HEK293 (cell line): ENCODE measurements around the gene CAMKV.

Source experiments
- CTCF ChIA-PET: fragments of 350-600 bp; formaldehyde crosslinking; extraction: SDS; loops from one replicate; lab custom pipeline; 2021; ENCODE audit warnings: antibody characterized with exemption; lab: Yijun Ruan, JAX
- POLR2A ChIA-PET: fragments of 300-600 bp; formaldehyde crosslinking; extraction: SDS; loops from one replicate; lab custom pipeline; 2020; ENCODE audit warnings: antibody characterized with exemption, inconsistent platforms; lab: Yijun Ruan, JAX
- H3K27ac ChIP-seq: fragments of 200-500 bp; sonication (Bioruptor generic); 2 replicates; pipeline ENCODE4 v1.5.1; 2014; ENCODE audit warnings: low read depth, low read length, control low read depth, inconsistent platforms; ENCODE audit errors: extremely low read depth
- H3K36me3 ChIP-seq, 2 experiments: fragments of 200-500 bp in 1 of 2; sonication (Bioruptor generic) in 1 of 2; 1 replicate in 1 of 2; 2 replicates in 1 of 2; pipeline ENCODE4 v1.5.1; 2014 to 2017; ENCODE audit warnings: inconsistent platforms in 2 of 2, low read length in 2 of 2; ENCODE audit not compliant: control insufficient read depth in 2 of 2, insufficient read depth in 1 of 2
- H3K4me1 ChIP-seq: fragments of 200-500 bp; sonication (Bioruptor generic); 2 replicates; pipeline ENCODE4 v1.5.1; 2014; ENCODE audit warnings: mild to moderate bottlenecking, low read length, inconsistent platforms; ENCODE audit not compliant: control insufficient read depth, insufficient read depth
- H3K4me3 ChIP-seq: 2 replicates; pipeline ENCODE4 v1.5.1; 2011; ENCODE audit warnings: low read depth, mild to moderate bottlenecking, control low read depth, low read length, moderate library complexity
- H3K9me3 ChIP-seq: fragments of 200-500 bp; sonication (Bioruptor generic); 2 replicates; pipeline ENCODE4 v1.5.1; 2014; ENCODE audit warnings: low read depth, low read length, inconsistent platforms; ENCODE audit not compliant: control insufficient read depth, insufficient read depth
- EGR2 ChIP-seq: fragments of 450-650 bp; formaldehyde crosslinking; IDR thresholded peaks from 2 replicates; pipeline ENCODE4 v1.5.1; 2016; ENCODE audit warnings: low read depth, missing biosample characterization, missing genetic modification characterization
- SP2 ChIP-seq: fragments of 450-650 bp; formaldehyde crosslinking; IDR thresholded peaks from 2 replicates; pipeline ENCODE4 v1.5.1; 2016; ENCODE audit warnings: missing biosample characterization, missing genetic modification characterization
- SP3 ChIP-seq: fragments of 450-650 bp; formaldehyde crosslinking; IDR thresholded peaks from 2 replicates; pipeline ENCODE4 v1.5.1; 2016; ENCODE audit warnings: missing biosample characterization, missing genetic modification characterization
- TCF7L2 ChIP-seq: IDR thresholded peaks from 2 replicates; pipeline ENCODE4 v1.6.1; 2011; ENCODE audit warnings: low read depth, mild to moderate bottlenecking, inconsistent platforms, low read length, moderate library complexity, borderline replicate concordance
- ZFHX2 ChIP-seq: fragments of 450-650 bp; formaldehyde crosslinking; conservative IDR thresholded peaks from 2 replicates; pipeline ENCODE4 v1.5.1; 2016; ENCODE audit warnings: missing biosample characterization, missing genetic modification characterization
- ZFP3 ChIP-seq: fragments of 450-650 bp; formaldehyde crosslinking; IDR thresholded peaks from 2 replicates; pipeline ENCODE4 v1.5.1; 2016; ENCODE audit warnings: low read depth, missing biosample characterization, missing genetic modification characterization
- ZNF16 ChIP-seq: fragments of 450-650 bp; formaldehyde crosslinking; IDR thresholded peaks from 2 replicates; pipeline ENCODE4 v1.5.1; 2016; ENCODE audit warnings: low read depth, missing biosample characterization, missing genetic modification characterization
- ZNF214 ChIP-seq: fragments of 450-650 bp; formaldehyde crosslinking; IDR thresholded peaks from 2 replicates; pipeline ENCODE4 v1.5.1; 2017; ENCODE audit warnings: missing biosample characterization, mild to moderate bottlenecking, missing genetic modification characterization, borderline replicate concordance
- ZNF544 ChIP-seq: fragments of 450-650 bp; formaldehyde crosslinking; IDR thresholded peaks from 2 replicates; pipeline ENCODE4 v1.5.0; 2017; ENCODE audit warnings: missing biosample characterization, missing genetic modification characterization
- ZNF560 ChIP-seq: fragments of 450-650 bp; formaldehyde crosslinking; IDR thresholded peaks from 2 replicates; pipeline ENCODE4 v1.5.1; 2017; ENCODE audit warnings: missing biosample characterization, missing genetic modification characterization, borderline replicate concordance
- ZNF664 ChIP-seq: fragments of 450-650 bp; formaldehyde crosslinking; IDR thresholded peaks from 2 replicates; pipeline ENCODE4 v1.5.1; 2016; ENCODE audit warnings: missing biosample characterization, missing genetic modification characterization
- ZNF792 ChIP-seq: fragments of 450-650 bp; formaldehyde crosslinking; IDR thresholded peaks from 2 replicates; pipeline ENCODE4 v1.5.1; 2016; ENCODE audit warnings: missing biosample characterization, missing genetic modification characterization
- TF ChIP-seq, protein P1 (sequence below): fragments of 450-650 bp; formaldehyde crosslinking; IDR thresholded peaks from 2 replicates; pipeline ENCODE4 v1.5.1; 2016; ENCODE audit warnings: missing biosample characterization, missing genetic modification characterization
- TF ChIP-seq, protein P2 (sequence below): fragments of 450-650 bp; formaldehyde crosslinking; IDR thresholded peaks from 2 replicates; pipeline ENCODE4 v1.5.1; 2016; ENCODE audit warnings: missing biosample characterization, missing genetic modification characterization
- TF ChIP-seq, protein P3 (sequence below): fragments of 450-650 bp; formaldehyde crosslinking; IDR thresholded peaks from 2 replicates; pipeline ENCODE4 v1.5.1; 2016; ENCODE audit warnings: missing biosample characterization, missing genetic modification characterization, borderline replicate concordance
- TF ChIP-seq, protein P4 (sequence below): fragments of 450-650 bp; formaldehyde crosslinking; IDR thresholded peaks from 2 replicates; pipeline ENCODE4 v1.5.1; 2016; ENCODE audit warnings: missing biosample characterization, missing genetic modification characterization

The CAMKV gene

DNA sequence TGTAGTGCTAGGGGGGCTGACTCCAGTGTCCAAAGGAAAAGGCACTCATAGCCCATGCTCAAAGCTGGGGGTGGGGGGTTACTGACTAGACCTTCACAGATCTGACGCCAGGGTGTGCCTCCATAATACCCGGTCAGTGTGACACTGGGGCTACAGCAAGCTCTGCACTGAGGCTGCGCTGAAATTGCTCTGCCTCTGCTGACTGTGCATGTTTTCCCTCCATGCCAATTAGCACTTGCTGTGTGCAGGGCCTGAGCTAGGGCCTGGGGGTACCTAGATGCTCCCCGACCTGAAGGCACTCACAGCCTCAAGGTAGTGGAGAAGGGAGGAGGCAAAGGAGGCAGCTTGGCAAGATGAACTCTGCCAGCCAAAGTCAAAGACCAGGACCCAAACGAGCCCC, 5.2 kb downstream of the CAMKV start (continued):
- TF ChIP-seq, protein P1, sequence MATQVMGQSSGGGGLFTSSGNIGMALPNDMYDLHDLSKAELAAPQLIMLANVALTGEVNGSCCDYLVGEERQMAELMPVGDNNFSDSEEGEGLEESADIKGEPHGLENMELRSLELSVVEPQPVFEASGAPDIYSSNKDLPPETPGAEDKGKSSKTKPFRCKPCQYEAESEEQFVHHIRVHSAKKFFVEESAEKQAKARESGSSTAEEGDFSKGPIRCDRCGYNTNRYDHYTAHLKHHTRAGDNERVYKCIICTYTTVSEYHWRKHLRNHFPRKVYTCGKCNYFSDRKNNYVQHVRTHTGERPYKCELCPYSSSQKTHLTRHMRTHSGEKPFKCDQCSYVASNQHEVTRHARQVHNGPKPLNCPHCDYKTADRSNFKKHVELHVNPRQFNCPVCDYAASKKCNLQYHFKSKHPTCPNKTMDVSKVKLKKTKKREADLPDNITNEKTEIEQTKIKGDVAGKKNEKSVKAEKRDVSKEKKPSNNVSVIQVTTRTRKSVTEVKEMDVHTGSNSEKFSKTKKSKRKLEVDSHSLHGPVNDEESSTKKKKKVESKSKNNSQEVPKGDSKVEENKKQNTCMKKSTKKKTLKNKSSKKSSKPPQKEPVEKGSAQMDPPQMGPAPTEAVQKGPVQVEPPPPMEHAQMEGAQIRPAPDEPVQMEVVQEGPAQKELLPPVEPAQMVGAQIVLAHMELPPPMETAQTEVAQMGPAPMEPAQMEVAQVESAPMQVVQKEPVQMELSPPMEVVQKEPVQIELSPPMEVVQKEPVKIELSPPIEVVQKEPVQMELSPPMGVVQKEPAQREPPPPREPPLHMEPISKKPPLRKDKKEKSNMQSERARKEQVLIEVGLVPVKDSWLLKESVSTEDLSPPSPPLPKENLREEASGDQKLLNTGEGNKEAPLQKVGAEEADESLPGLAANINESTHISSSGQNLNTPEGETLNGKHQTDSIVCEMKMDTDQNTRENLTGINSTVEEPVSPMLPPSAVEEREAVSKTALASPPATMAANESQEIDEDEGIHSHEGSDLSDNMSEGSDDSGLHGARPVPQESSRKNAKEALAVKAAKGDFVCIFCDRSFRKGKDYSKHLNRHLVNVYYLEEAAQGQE (tag by site-specific recombination): no peak
- TF ChIP-seq, protein P2, sequence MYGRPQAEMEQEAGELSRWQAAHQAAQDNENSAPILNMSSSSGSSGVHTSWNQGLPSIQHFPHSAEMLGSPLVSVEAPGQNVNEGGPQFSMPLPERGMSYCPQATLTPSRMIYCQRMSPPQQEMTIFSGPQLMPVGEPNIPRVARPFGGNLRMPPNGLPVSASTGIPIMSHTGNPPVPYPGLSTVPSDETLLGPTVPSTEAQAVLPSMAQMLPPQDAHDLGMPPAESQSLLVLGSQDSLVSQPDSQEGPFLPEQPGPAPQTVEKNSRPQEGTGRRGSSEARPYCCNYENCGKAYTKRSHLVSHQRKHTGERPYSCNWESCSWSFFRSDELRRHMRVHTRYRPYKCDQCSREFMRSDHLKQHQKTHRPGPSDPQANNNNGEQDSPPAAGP: no peak
- no peak for TF ChIP-seq ZNF560 (tag by site-specific recombination)
- no peak for TF ChIP-seq ZFP3 (tag by site-specific recombination)

DNA sequence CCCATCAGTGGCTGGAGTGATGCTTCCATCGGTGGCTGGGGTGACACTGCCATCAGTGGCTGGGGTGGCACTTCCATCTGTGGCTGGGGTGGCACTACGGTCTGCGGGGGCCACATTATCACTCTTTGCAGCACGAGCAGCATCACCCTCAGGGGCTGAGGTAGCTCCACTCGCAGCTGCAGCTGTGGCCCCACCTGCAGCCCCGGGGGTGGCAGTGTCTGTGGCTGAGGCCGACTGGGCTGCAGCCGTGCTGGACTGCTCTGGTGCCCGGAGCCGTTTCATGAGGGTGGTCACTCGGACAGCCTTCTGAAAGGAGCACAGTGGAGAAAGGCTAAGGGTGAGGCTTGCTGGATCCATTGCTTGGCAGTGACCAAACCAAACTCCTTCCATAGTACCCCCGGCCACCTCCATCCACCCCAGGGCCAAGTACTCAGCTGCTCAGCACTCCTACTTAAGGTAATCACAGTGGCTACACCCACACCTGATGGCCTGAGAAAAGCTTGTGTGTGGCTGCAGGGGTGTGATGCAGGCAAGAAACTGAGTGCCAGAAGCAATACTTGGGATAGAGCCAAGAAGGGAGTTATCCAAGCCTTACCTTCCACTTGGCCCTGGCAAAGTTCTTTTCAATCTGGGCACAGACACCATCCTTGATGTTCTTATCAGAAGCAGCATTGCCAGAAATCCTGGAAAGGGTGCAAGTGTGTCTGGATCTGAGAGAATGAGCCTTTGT, 10.0 kb downstream of the CAMKV start:
- Histone ChIP-seq H3K4me3 (no peak overlapping the region), H3K9me3 (no peaks in the 10 kb centered on the region), H3K4me1 (no peaks in the 10 kb centered on the region), H3K36me3 (no peaks in the 10 kb centered on the region; a peak in 1 of 3 replicates), H3K27ac (no peak overlapping the region)
- ChIA-PET POLR2A (no interaction called here), CTCF (no interaction called here)
- TF ChIP-seq ZNF664 (no peak), ZFHX2 (tag by site-specific recombination) (0 out of 2 replicates have a peak, but pooled peaks have one; percentile 11), ZNF214 (tag by site-specific recombination) (no peak), TCF7L2 (no peak), SP2 (tag by site-specific recombination) (no peak), SP3 (tag by site-specific recombination) (no peak), ZNF544 (tag by site-specific recombination) (no peak), EGR2 (peak; percentile 40; the same call in 1 of the 2 replicates), ZNF16 (tag by site-specific recombination) (no peak), ZNF792 (tag by site-specific recombination) (no peak)
- TF ChIP-seq, protein P2: no peak
- TF ChIP-seq, protein P3, sequence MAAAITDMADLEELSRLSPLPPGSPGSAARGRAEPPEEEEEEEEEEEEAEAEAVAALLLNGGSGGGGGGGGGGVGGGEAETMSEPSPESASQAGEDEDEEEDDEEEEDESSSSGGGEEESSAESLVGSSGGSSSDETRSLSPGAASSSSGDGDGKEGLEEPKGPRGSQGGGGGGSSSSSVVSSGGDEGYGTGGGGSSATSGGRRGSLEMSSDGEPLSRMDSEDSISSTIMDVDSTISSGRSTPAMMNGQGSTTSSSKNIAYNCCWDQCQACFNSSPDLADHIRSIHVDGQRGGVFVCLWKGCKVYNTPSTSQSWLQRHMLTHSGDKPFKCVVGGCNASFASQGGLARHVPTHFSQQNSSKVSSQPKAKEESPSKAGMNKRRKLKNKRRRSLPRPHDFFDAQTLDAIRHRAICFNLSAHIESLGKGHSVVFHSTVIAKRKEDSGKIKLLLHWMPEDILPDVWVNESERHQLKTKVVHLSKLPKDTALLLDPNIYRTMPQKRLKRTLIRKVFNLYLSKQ: no peak
- TF ChIP-seq, protein P4, sequence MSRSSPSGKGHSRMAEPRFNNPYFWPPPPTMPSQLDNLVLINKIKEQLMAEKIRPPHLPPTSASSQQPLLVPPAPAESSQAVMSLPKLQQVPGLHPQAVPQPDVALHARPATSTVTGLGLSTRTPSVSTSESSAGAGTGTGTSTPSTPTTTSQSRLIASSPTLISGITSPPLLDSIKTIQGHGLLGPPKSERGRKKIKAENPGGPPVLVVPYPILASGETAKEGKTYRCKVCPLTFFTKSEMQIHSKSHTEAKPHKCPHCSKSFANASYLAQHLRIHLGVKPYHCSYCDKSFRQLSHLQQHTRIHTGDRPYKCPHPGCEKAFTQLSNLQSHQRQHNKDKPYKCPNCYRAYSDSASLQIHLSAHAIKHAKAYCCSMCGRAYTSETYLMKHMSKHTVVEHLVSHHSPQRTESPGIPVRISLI: no peak
- TF ChIP-seq, all 188 proteins: peak for 2
